ENCODE measurements around the gene USH2A.

Gene USH2A

GRCh38 chr1:216049741-216050430, 373.4 kb downstream of the USH2A start:
- no peaks in the 10 kb centered on the region for H3K27me3 ChIP-seq (ENCODE audit: low read length)
- H3K4me3 ChIP-seq (ENCODE audit: insufficient read depth, low read length, poor library complexity, severe bottlenecking) = no peak overlapping the region
- no peaks in the 10 kb centered on the region for H3K36me3 ChIP-seq (ENCODE audit: low read length)
- H4K20me1 ChIP-seq (ENCODE audit: low read depth, low read length) = no peaks in the 10 kb centered on the region
- H3F3A ChIP-seq (ENCODE audit: insufficient read depth) = no peaks in the 10 kb centered on the region
- no peak overlapping the region for H3K27ac ChIP-seq (ENCODE audit: low read depth, low read length)
- H3K79me2 ChIP-seq (ENCODE audit: insufficient read depth, low read length) = no peaks in the 10 kb centered on the region
- no peaks in the 10 kb centered on the region for H3K9me2 ChIP-seq (replicated peaks; ENCODE audit: insufficient read depth, low read length)
- TF ChIP-seq EZH2phosphoT487 (conservative IDR thresholded peaks at IDR 0.05; ENCODE audit: low read length) (no peak), CTCF (IDR thresholded peaks at IDR 0.05; ENCODE audit: insufficient read depth, low read length, poor library complexity, severe bottlenecking) (no peak)
- H3K9me3 ChIP-seq (ENCODE audit: insufficient read depth, low read length) = no peaks in the 10 kb centered on the region
- H3K4me2 ChIP-seq (ENCODE audit: low read depth, low read length, poor library complexity, severe bottlenecking) = no peak overlapping the region
- H3K9ac ChIP-seq (ENCODE audit: low read length) = no peak overlapping the region
- H2AFZ ChIP-seq (ENCODE audit: low read depth, low read length, severe bottlenecking) = no peak overlapping the region

DNA sequence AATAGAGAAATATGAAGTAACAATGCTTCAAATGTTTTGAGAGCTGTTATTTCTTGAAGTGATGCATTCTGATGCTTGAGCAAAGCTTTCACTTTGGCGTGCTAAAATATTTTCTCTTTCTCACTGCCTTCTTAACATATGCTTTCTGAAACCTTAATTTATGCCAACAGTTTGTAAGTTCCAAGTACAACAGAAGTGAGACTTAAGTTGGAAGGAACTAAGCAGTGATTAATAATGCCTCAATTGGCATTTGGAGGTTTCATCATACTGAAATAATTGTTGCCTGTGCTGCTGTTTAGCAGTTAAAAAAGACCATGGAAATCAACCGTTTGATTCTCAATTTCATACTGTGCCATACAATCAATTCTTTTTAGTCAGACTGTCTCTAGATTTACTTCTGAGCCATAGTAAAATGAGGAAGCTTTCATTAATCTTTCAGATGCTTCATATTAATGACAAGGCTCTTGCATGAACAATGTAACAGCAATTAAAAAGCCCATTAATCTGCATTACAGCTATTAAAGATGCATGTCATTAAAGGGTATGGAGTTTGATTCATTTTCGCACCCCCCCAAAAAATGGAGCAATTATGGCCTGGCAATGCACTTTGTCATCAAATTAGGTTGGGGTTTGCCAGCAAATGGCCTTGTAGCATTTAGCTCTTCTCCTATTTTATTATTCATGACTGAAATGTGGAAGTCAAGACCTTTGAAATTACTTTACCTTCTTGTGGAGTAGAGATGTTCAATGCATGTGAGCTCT, 375.3 kb downstream of the USH2A start:
- no peak overlapping the region for H3K4me3 ChIP-seq (ENCODE audit: insufficient read depth, low read length, poor library complexity, severe bottlenecking)
- H3K79me2 ChIP-seq (ENCODE audit: insufficient read depth, low read length) = no peaks in the 10 kb centered on the region
- no peaks in the 10 kb centered on the region for H3K9me2 ChIP-seq (replicated peaks; ENCODE audit: insufficient read depth, low read length)
- TF ChIP-seq CTCF (IDR thresholded peaks at IDR 0.05; ENCODE audit: insufficient read depth, low read length, poor library complexity, severe bottlenecking) (no peak), EZH2phosphoT487 (conservative IDR thresholded peaks at IDR 0.05; ENCODE audit: low read length) (no peak)
- no peak overlapping the region for H3K27ac ChIP-seq (ENCODE audit: low read depth, low read length)
- no peak overlapping the region for H2AFZ ChIP-seq (ENCODE audit: low read depth, low read length, severe bottlenecking)
- H3K4me2 ChIP-seq (ENCODE audit: low read depth, low read length, poor library complexity, severe bottlenecking) = no peak overlapping the region
- no peaks in the 10 kb centered on the region for H3K27me3 ChIP-seq (ENCODE audit: low read length)
- H3K9me3 ChIP-seq (ENCODE audit: insufficient read depth, low read length) = no peaks in the 10 kb centered on the region
- H3K9ac ChIP-seq (ENCODE audit: low read length) = no peak overlapping the region
- no peaks in the 10 kb centered on the region for H4K20me1 ChIP-seq (ENCODE audit: low read depth, low read length)
- no peaks in the 10 kb centered on the region for H3K36me3 ChIP-seq (ENCODE audit: low read length)
- no peaks in the 10 kb centered on the region for H3F3A ChIP-seq (ENCODE audit: insufficient read depth)

DNA sequence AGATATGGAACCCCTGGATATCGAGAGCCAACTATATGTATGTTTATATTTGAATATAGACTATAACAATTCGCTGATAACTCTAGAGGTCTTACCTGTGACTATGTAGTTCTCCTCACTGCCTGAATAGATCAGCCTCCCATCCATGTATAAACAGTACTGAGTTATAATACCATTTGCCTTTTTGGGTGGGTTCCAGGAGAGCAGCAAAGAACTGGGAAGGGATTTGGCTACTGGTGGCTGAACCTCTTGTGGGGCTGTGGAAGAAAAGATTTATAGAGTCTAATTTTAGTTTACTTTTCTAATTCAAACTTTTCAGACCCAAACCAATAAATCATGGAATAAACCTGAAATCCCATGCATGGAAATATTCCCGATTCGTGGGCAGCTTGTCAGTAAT, 376.9 kb downstream of the USH2A start:
- H3K9me2 ChIP-seq (replicated peaks; ENCODE audit: insufficient read depth, low read length) = no peaks in the 10 kb centered on the region
- TF ChIP-seq EZH2phosphoT487 (conservative IDR thresholded peaks at IDR 0.05; ENCODE audit: low read length) = no peak
- no peak for TF ChIP-seq CTCF (IDR thresholded peaks at IDR 0.05; ENCODE audit: insufficient read depth, low read length, poor library complexity, severe bottlenecking)
- H3K4me3 ChIP-seq (ENCODE audit: insufficient read depth, low read length, poor library complexity, severe bottlenecking) = no peak overlapping the region
- no peak overlapping the region for H3K4me2 ChIP-seq (ENCODE audit: low read depth, low read length, poor library complexity, severe bottlenecking)
- H4K20me1 ChIP-seq (ENCODE audit: low read depth, low read length) = no peaks in the 10 kb centered on the region
- H3K9ac ChIP-seq (ENCODE audit: low read length) = no peak overlapping the region
- no peaks in the 10 kb centered on the region for H3K36me3 ChIP-seq (ENCODE audit: low read length)
- no peaks in the 10 kb centered on the region for H3K9me3 ChIP-seq (ENCODE audit: insufficient read depth, low read length)
- no peaks in the 10 kb centered on the region for H3K27me3 ChIP-seq (ENCODE audit: low read length)
- H2AFZ ChIP-seq (ENCODE audit: low read depth, low read length, severe bottlenecking) = no peak overlapping the region
- H3F3A ChIP-seq (ENCODE audit: insufficient read depth) = no peaks in the 10 kb centered on the region
- no peaks in the 10 kb centered on the region for H3K79me2 ChIP-seq (ENCODE audit: insufficient read depth, low read length)
- no peak overlapping the region for H3K27ac ChIP-seq (ENCODE audit: low read depth, low read length)

All from SU-DHL-6 (cell line).